ENCODE measurements around the gene ICAM1.

- TF ChIP-seq, protein P1, sequence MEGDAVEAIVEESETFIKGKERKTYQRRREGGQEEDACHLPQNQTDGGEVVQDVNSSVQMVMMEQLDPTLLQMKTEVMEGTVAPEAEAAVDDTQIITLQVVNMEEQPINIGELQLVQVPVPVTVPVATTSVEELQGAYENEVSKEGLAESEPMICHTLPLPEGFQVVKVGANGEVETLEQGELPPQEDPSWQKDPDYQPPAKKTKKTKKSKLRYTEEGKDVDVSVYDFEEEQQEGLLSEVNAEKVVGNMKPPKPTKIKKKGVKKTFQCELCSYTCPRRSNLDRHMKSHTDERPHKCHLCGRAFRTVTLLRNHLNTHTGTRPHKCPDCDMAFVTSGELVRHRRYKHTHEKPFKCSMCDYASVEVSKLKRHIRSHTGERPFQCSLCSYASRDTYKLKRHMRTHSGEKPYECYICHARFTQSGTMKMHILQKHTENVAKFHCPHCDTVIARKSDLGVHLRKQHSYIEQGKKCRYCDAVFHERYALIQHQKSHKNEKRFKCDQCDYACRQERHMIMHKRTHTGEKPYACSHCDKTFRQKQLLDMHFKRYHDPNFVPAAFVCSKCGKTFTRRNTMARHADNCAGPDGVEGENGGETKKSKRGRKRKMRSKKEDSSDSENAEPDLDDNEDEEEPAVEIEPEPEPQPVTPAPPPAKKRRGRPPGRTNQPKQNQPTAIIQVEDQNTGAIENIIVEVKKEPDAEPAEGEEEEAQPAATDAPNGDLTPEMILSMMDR (IDR thresholded peaks at IDR 0.05), result peak in 2 of 7 experiments; percentile 1 to 15
- peak; percentile 50 to 84 (median 81) for TF ChIP-seq POLR2A (IDR thresholded peaks at IDR 0.05)
Observed at GRCh38 chr19:10334588-10335351, 63.9 kb downstream of the ICAM1 start.

Measured in body of pancreas (tissue), 4 donors.